Heart right ventricle (tissue), 16 donors: Measurements from ENCODE around the gene PSMD3. TPM values are rescaled to one million over a fixed set of nuclear protein-coding genes. Genes with fewer than 3 reads are reported as not detected.

Source experiments
- ATAC-seq, 8 donors: fragments of 200-7000 bp; cut with Tn5 transposase; one replicate each; pipeline ENCODE4 v1.9.1; 2020; ENCODE audit warnings: mild to moderate bottlenecking in 8 of 8, moderate library complexity in 8 of 8, moderate number of reproducible peaks in 1 of 8
- DNase-seq, 2 donors: peaks; one replicate each; pipeline ENCODE4 v3.0.0-alpha.2; 2020
- H3K27ac ChIP-seq, 10 donors: fragments of 200-600 bp; sonication (generic) in 2 of 10; one replicate each; pipeline versions ENCODE4 v1.5.0 to v1.8.0; 2020 to 2022; ENCODE audit warnings: mild to moderate bottlenecking in 3 of 10
- H3K27me3 ChIP-seq, 7 donors: fragments of 200-600 bp; one replicate each; pipeline ENCODE4 v1.8.0; 2021 to 2022; ENCODE audit warnings: mild to moderate bottlenecking in 2 of 7
- H3K36me3 ChIP-seq, 9 donors: fragments of 200-600 bp; sonication (generic) in 1 of 9; one replicate each; pipeline versions ENCODE4 v1.5.0 to v1.8.0; 2020 to 2022; ENCODE audit warnings: mild to moderate bottlenecking in 2 of 9
- H3K4me1 ChIP-seq, 9 donors: fragments of 200-600 bp; sonication (generic) in 1 of 9; one replicate each; pipeline versions ENCODE4 v1.5.0 to v1.8.0; 2020 to 2022; ENCODE audit warnings: mild to moderate bottlenecking in 4 of 9
- H3K4me3 ChIP-seq, 10 donors: fragments of 200-600 bp; sonication (generic) in 2 of 10; one replicate each; pipeline versions ENCODE4 v1.5.0 to v1.8.0; 2020 to 2022; ENCODE audit warnings: mild to moderate bottlenecking in 7 of 10, moderate library complexity in 2 of 10
- H3K9me3 ChIP-seq, 11 donors: fragments of 200-600 bp in 10 of 11; sonication (generic) in 2 of 11; one replicate each; pipeline versions ENCODE4 v1.5.0 to v1.8.0; 2013 to 2022; ENCODE audit warnings: mild to moderate bottlenecking in 2 of 11, control low read depth in 1 of 11, moderate library complexity in 1 of 11
- CTCF ChIP-seq, 9 donors: fragments of 200-600 bp; sonication (generic) in 2 of 9; IDR thresholded peaks; one replicate each; pipeline versions ENCODE4 v1.5.0 to v1.8.0; 2021 to 2022; ENCODE audit warnings: antibody characterized with exemption in 9 of 9, mild to moderate bottlenecking in 5 of 9, moderate library complexity in 1 of 9
- WGBS, 2 donors: extraction: QIAGEN DNeasy Blood & Tissue Kit; methylation state at CpG; one replicate each; pipeline ENCODE4 v1.1.7; 2013; ENCODE audit warnings: inconsistent platforms in 1 of 2; 5-methylcytosine and 5-hydroxymethylcytosine counted together
- intact Hi-C, 10 donors: fragments of 100-400 bp; cut with DNase I; formaldehyde crosslinking; loops; one replicate each; pipeline versions ENCODE4 v1.11.1 to v1.14.2; 2022
- polyA plus RNA-seq, 2 donors: library from polyadenylated mRNA; stranded (reverse); fragments of 200-250 nt; gene quantifications; one replicate each; pipeline ENCODE4 v1.2.3, GENCODE V29; 2013
- total RNA-seq, 10 donors: library from RNA; stranded (reverse); fragmentation: NEBNext Ultra II Directional in 3 of 10; extraction: Animal tissue kit (Norgen Biotek cat#: 25700) in 3 of 10; gene quantifications; one replicate each; pipeline versions ENCODE4 v1.2.1 to v1.2.4, GENCODE V29; 2021 to 2023
- donor health status: Arrhythmogenic right ventricular cardiomyopathy.
- donor health status: ischemic (EF 13 %, LVEDD 7.1; RV severe dilation, severe dysfunction).
- donor health status: healthy with polysubstance abuse.
- donor health status: DM: no; HTN: yes; CAD: no.
- donor health status: DM: no; HTN: no; CAD: no.
- donor health status: ischemic (EF 25% LVEDD 6.9; RV normal size, moderate dysfunction).
- donor health status: ischemic (EF 25% LVEDD 5.7; RV mildly dilated, moderate dysfunction).
- donor health status: healthy.
- donor health status: DM: yes; HTN: yes; CAD: no.
- donor health status: Ischemic cardiomyopathy.
- donor health status: ischemic (EF 35%, LVEDD 5.7; RV mildly dilated, moderate dysfunction).
- donor health status: nonischemic (EF 11% LVEDD 7.7; RV severe dilation, severe dysfunction).
- donor health status: DM: yes; HTN: yes; CAD: no.
- donor health status: PGD.
- donor health status: ischemic (EF 29% LVEDD 5.4; RV normal size, mild dysfunction).
- donor health status: nonischemic (EF 23%, LVEDD 6.1; RV moderate dilation, normal function).

PSMD3 gene
- total and polyA plus RNA-seq, 12 donors: 46.7 to 113 (median 81.8) TPM

GRCh38 chr17:39979016-39979670 lies 1.5 kb upstream of the PSMD3 start:
- H3K36me3 ChIP-seq: peaks cover 0 to 11% (median 1%) of the 10 kb centered on the region in 9 donors
- peak overlapping the region in 2 of 10 donors; percentile 96 to 97 for H3K27ac ChIP-seq
- ATAC-seq: no peak
- H3K4me1 ChIP-seq: peaks cover 5 to 42% (median 23%) of the 10 kb centered on the region in 9 donors
- no peaks in the 10 kb centered on the region for H3K9me3 ChIP-seq
- WGBS, 2 donors: 62 to 72% methylated on average over 5 of the region's 5 CpGs
- peak overlapping the region in 1 of 10 donors; percentile 96 for H3K4me3 ChIP-seq
- peaks cover 0 to 12% (median 0%) of the 10 kb centered on the region in 7 donors for H3K27me3 ChIP-seq
- intact Hi-C loops: loop anchor here in 2 of 10 donors (2.0 to 10.0 kb wide), 3 partner anchors 18 to 114 kb away; partner anchors contain the start of genes IKZF3 (in 1 of the 2) and ZPBP2 (in 1 of the 2)
- TF ChIP-seq CTCF (IDR thresholded peaks at IDR 0.05): no peak
- no peak for DNase-seq

- DNase-seq (no peak), ATAC-seq (peak; percentile 1 to 40 (median 20))
- Histone ChIP-seq H3K36me3 (peaks cover 0 to 19% (median 9%) of the 10 kb centered on the region in 9 donors), H3K27ac (peak overlapping the region; percentile 53 to 97 (median 95)), H3K4me1 (peaks cover 5 to 38% (median 23%) of the 10 kb centered on the region in 9 donors), H3K27me3 (peaks cover 0 to 9% (median 0%) of the 10 kb centered on the region in 7 donors), H3K4me3 (peak overlapping the region; percentile 23 to 100 (median 93)), H3K9me3 (no peaks in the 10 kb centered on the region)
- WGBS, 2 donors: 1% methylated on average over 10 of the region's 10 CpGs
- TF ChIP-seq CTCF (IDR thresholded peaks at IDR 0.05): no peak
- intact Hi-C loops: loop anchor here in 8 of 10 donors (1.0 to 10.0 kb wide), 11 partner anchors 19 to 357 kb away; partner anchors contain the start of genes LRRC3C (in 2 of the 8), ORMDL3 (in 2 of the 8), IKZF3 (in 1 of the 8) and ZPBP2 (in 1 of the 8)
These were observed 685 bp upstream of the PSMD3 start for GRCh38 chr17:39979893-39980350.

- Histone ChIP-seq H3K4me1 (peaks cover 5 to 38% (median 23%) of the 10 kb centered on the region in 9 donors), H3K27ac (peak overlapping the region; percentile 70 to 97 (median 95)), H3K9me3 (no peaks in the 10 kb centered on the region), H3K27me3 (peaks cover 0 to 9% (median 0%) of the 10 kb centered on the region in 7 donors), H3K36me3 (peaks cover 0 to 32% (median 20%) of the 10 kb centered on the region in 9 donors), H3K4me3 (peak overlapping the region; percentile 85 to 100 (median 96))
- no peak for DNase-seq
- WGBS, 2 donors: 0 to 1% methylated on average over 15 of the region's 15 CpGs
- intact Hi-C loops: loop anchor here in 6 of 10 donors (2.0 to 5.0 kb wide), 5 partner anchors 22 to 358 kb away; partner anchors contain the start of genes LRRC3C (in 2 of the 6) and ORMDL3 (in 2 of the 6)
- TF ChIP-seq CTCF (IDR thresholded peaks at IDR 0.05): peak in 1 of 9 donors; percentile 20
- peak in 2 of 8 donors; percentile 1 to 3 for ATAC-seq
These were observed 667 bp downstream of the PSMD3 start for GRCh38 chr17:39981207-39981741.

DNA sequence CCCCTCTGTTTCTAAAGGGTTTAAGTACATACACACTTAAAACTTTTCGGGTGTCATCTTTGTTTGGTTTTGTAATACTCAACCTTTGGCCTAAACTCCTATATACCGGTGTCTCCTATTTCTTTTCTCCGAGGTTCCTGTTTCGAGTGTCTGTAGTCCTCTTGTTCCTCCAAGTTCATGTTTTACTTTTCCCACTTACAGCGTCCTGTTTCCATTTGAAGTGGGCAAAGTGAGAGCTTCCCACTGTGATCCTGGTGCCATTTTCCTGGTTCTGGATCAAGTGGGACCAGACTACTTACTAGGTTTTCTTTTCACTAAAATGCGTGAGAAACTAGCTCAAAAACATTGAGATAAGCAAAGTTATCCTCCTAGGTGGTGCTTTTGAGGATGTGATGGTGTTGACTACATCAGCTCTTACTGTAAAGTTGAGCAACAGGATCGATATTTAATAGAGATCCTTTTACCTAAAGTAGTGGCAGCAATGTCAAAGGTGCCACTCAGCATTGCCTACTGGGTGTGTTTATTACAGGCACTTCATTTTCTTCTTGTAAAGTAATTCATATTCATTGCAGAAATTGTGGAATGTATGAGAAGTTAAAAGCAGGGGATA lies 1.3 kb downstream of the PSMD3 start:
- no peak for DNase-seq
- Histone ChIP-seq H3K4me3 (peak overlapping the region; percentile 85 to 100 (median 96)), H3K27me3 (peaks cover 0 to 5% (median 0%) of the 10 kb centered on the region in 7 donors), H3K9me3 (no peaks in the 10 kb centered on the region), H3K27ac (peak overlapping the region in 6 of 10 donors; percentile 93 to 97 (median 95)), H3K36me3 (peaks cover 0 to 38% (median 26%) of the 10 kb centered on the region in 9 donors), H3K4me1 (peaks cover 5 to 38% (median 23%) of the 10 kb centered on the region in 9 donors)
- ATAC-seq: no peak
- WGBS, 2 donors: 22 to 24% methylated on average over 7 of the region's 7 CpGs
- intact Hi-C loops: loop anchor here in 6 of 10 donors (2.0 to 5.0 kb wide), 5 partner anchors 23 to 359 kb away; partner anchors contain the start of genes LRRC3C (in 2 of the 6) and ORMDL3 (in 2 of the 6)
- TF ChIP-seq CTCF (IDR thresholded peaks at IDR 0.05): no peak
